ENCODE results near the gene DNTTIP2.
"Not testable (repeated sequence)": the region's sequence is repeated elsewhere in the genome, so short reads cannot be mapped to it uniquely, and the experiment has no call there.

DNTTIP2 gene

GRCh38 chr1:93840956-93841482 lies 38.0 kb downstream of the DNTTIP2 start:
- DNase-seq = no peak

GRCh38 chr1:93839753-93840152 lies 39.3 kb downstream of the DNTTIP2 start:
- DNase-seq = no peak

GRCh38 chr1:93839307-93839706 lies 39.7 kb downstream of the DNTTIP2 start:
- no peak for DNase-seq

- DNase-seq = no peak
Observed at GRCh38 chr1:93837961-93838360, 41.0 kb downstream of the DNTTIP2 start.

- DNase-seq = not testable (repeated sequence)
Observed at GRCh38 chr1:93833293-93833692, 45.7 kb downstream of the DNTTIP2 start.

GRCh38 chr1:93829061-93829460 lies 49.9 kb downstream of the DNTTIP2 start:
- DNase-seq = no peak

- no peak for DNase-seq
Observed at GRCh38 chr1:93828367-93828755, 50.6 kb downstream of the DNTTIP2 start.

- no peak for DNase-seq
Observed at GRCh38 chr1:93827633-93828366, 51.2 kb downstream of the DNTTIP2 start.

GRCh38 chr1:93827128-93827527 lies 51.9 kb downstream of the DNTTIP2 start:
- DNase-seq = no peak

- no peak for DNase-seq
Observed at GRCh38 chr1:93824834-93825233, 54.2 kb downstream of the DNTTIP2 start.

GRCh38 chr1:93822730-93823425 lies 56.1 kb downstream of the DNTTIP2 start:
- no peak for DNase-seq

GRCh38 chr1:93821423-93822144 lies 57.4 kb downstream of the DNTTIP2 start:
- no peak for DNase-seq

- DNase-seq = no peak
Observed at GRCh38 chr1:93820554-93821422, 58.2 kb downstream of the DNTTIP2 start.

- no peak for DNase-seq
Observed at GRCh38 chr1:93818570-93818959, 60.4 kb downstream of the DNTTIP2 start.

GRCh38 chr1:93817819-93818569 lies 61.0 kb downstream of the DNTTIP2 start:
- no peak for DNase-seq

GRCh38 chr1:93816970-93817678 lies 61.9 kb downstream of the DNTTIP2 start:
- no peak for DNase-seq
